ENCODE data around the gene ITSN2.
"Not testable (repeated sequence)": the region's sequence is repeated elsewhere in the genome, so short reads cannot be mapped to it uniquely, and the experiment has no call there.

ITSN2 gene

DNA sequence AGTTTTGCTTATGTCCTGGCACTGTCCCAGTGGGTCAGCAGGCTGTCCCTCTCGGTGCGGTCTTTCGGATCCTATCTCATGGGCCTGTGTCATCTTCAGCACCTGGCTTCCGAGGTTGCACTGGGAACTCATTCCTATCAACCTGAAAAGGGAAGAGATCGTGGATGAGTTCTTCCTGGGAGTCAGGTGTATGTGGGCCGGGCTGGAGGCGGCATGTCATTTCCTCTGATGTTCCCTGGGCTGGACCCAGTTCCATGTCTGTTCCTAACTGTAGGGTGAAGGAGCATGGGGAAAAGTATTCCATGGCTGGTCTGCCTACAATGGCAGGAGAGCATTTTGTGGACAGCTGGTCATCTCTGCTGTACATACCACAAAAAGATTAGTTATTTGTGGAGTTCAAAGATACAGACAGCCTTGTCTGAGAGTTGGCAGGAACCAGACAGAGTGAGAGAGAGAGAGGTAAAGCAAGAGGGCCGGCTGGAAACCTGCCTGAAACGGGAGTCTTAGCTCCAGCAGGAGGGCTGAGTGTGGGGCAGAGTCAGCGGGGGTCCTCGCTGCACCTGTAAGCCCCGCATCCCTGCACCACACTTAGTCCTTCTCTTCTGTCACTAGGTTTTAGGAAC lies 160.3 kb downstream of the ITSN2 start:
- H3K4me3 ChIP-seq (replicated peaks; ENCODE audit: low read depth, low read length), result no peak overlapping the region
- no peak for DNase-seq (ENCODE audit: extremely low read depth, low read depth)
- TF ChIP-seq, protein P1, sequence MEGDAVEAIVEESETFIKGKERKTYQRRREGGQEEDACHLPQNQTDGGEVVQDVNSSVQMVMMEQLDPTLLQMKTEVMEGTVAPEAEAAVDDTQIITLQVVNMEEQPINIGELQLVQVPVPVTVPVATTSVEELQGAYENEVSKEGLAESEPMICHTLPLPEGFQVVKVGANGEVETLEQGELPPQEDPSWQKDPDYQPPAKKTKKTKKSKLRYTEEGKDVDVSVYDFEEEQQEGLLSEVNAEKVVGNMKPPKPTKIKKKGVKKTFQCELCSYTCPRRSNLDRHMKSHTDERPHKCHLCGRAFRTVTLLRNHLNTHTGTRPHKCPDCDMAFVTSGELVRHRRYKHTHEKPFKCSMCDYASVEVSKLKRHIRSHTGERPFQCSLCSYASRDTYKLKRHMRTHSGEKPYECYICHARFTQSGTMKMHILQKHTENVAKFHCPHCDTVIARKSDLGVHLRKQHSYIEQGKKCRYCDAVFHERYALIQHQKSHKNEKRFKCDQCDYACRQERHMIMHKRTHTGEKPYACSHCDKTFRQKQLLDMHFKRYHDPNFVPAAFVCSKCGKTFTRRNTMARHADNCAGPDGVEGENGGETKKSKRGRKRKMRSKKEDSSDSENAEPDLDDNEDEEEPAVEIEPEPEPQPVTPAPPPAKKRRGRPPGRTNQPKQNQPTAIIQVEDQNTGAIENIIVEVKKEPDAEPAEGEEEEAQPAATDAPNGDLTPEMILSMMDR (IDR thresholded peaks at IDR 0.05; ENCODE audit: low read depth, low read length, missing control alignments), result no peak

DNA sequence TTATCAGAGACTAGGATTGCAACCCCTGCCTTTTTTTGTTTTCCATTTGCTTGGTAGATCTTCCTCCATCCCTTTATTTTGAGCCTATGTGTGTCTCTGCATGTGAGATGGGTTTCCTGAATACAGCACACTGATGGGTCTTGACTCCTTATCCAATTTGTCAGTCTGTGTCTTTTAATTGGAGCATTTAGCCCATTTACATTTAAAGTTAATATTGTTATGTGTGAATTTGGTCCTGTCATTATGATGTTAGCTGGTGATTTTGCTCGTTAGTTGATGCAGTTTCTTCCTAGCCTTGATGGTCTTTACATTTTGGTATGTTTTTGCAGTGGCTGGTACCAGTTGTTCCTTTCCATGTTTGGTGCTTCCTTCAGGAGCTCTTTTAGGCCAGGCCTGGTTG lies 163.1 kb downstream of the ITSN2 start:
- H3K4me3 ChIP-seq (replicated peaks; ENCODE audit: low read depth, low read length); DNase-seq (ENCODE audit: extremely low read depth, low read depth): not testable (repeated sequence)

DNA sequence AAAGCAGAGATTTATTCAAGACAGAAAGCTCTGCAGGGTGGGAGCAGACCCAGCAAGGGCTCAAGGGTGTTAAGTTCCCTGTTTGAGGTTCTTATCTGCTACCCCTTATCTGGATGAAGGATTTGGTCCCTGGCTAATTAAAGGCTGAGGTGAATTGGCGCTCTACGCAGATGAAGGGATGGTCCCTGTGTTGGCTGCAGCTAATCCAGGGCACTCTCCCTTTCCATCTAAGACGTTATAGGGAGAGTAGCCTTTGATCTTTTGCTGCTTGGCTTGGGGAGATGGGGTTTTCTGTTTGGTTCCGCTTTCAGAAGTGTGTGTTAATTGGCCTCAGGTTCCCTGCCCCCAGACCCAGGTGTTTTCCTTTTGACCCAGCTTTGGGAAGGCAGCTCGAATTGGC lies 168.5 kb downstream of the ITSN2 start:
- DNase-seq (ENCODE audit: extremely low read depth, low read depth), result no peak
- TF ChIP-seq, protein P1 (IDR thresholded peaks at IDR 0.05; ENCODE audit: low read depth, low read length, missing control alignments), result no peak
- no peak overlapping the region for H3K4me3 ChIP-seq (replicated peaks; ENCODE audit: low read depth, low read length)

DNA sequence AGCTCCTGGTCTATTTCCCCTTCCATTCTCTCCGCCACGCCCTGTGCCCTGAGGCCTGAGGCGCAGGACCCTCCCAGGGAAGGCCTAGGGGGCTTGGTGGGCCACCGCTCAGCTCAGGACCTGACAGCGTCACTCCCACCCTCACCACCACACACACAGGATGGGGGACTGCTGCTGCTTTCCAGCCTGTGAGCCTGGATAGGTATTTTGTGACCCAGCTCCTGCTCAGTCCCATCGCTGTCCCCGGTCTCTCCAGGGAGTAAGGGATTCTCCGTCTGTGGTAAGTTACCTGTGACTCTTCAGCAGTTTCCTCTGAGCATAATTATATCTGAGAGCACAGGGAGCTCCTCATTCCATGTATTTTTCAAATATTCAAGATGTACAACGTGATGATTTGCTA lies 169.2 kb downstream of the ITSN2 start:
- TF ChIP-seq, protein P1 (IDR thresholded peaks at IDR 0.05; ENCODE audit: low read depth, low read length, missing control alignments), result no peak
- DNase-seq (ENCODE audit: extremely low read depth, low read depth), result no peak
- H3K4me3 ChIP-seq (replicated peaks; ENCODE audit: low read depth, low read length), result no peak overlapping the region

DNA sequence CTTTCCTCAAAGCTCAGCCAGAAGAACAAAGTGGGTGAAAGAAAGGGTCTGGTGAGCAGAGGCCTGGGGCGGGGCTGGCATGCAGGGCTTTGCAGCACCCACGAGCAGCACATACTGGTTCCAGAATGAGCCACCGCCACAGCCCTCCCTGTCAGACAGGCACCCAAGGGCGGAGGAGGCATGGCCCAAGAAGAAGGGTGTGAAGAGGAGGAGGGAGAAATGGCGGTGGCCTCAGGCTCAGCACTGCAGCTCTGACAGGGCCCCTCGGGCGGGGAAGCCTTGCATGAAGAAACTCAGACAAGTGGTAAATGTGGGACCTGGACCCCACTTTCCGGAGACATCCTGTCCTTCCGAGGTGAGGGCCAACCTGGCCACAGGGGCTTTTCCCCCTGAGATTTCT lies 169.8 kb downstream of the ITSN2 start:
- H3K4me3 ChIP-seq (replicated peaks; ENCODE audit: low read depth, low read length), result no peak overlapping the region
- TF ChIP-seq, protein P1 (IDR thresholded peaks at IDR 0.05; ENCODE audit: low read depth, low read length, missing control alignments), result no peak
- DNase-seq (ENCODE audit: extremely low read depth, low read depth), result no peak

DNA sequence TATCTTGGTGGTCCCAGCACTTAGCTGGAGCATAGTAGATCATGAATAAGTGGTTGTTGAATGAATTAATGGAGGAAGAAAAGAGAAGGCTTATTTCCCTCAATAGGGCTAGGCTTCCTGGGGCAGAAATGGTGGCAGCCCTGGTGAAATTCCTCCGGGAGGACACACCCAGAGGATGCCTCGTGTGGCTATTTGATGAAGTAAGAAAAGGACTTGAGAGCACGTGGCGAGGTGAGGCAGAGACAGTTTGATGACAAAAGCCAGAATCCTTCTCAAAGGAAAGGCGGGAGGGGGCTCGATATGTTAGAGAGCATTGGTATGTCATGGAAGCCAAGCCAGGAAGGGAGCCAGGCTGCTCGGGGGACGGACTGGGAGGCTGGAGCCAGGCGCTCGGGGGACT lies 170.8 kb downstream of the ITSN2 start:
- TF ChIP-seq, protein P1 (IDR thresholded peaks at IDR 0.05; ENCODE audit: low read depth, low read length, missing control alignments), result no peak
- no peak for DNase-seq (ENCODE audit: extremely low read depth, low read depth)
- H3K4me3 ChIP-seq (replicated peaks; ENCODE audit: low read depth, low read length), result no peak overlapping the region

DNA sequence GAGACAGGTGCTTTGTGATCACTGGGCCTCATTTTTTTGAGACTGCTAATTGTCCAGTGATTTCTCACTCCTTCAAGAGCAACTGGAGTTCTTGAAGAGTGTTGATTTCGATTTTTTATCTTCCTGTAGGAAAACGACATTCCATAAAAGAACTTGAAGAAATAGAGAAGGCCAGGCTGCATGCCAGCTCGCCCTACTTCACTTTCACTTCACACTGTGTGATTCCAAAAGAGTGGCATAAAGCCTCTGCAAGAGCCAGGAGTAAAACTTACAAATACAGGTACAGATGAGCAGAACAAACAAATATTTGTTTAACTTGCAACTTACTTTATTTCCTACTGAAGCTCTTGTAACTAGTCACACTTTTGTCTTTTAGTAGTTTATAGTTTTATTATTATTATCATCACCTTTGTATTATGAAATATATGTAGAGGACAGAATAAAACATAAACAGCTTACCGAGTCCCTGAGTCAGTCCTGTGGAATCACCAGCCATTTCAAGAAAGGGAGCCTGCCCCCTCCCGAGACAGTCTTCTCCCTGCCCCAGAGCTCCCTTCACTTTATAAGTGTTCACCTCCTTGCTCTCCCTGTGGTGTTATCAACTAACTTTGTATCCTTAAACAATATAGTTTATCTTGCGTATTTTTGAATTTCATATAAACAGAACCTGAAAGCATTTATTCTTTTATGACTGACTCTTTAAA lies 176.8 kb downstream of the ITSN2 start:
- DNase-seq (ENCODE audit: extremely low read depth, low read depth), result no peak
- TF ChIP-seq, protein P1 (IDR thresholded peaks at IDR 0.05; ENCODE audit: low read depth, low read length, missing control alignments), result no peak
- no peak overlapping the region for H3K4me3 ChIP-seq (replicated peaks; ENCODE audit: low read depth, low read length)

Data from HFF-Myc (cell line).